OCI-LY3 (cell line): ENCODE data around the gene AOAH.

Source experiments
- CTCF ChIP-seq: fragments of 200-600, 300-600 bp; sonication (generic); IDR thresholded peaks from 2 replicates; pipeline ENCODE4 v1.5.1; 2014; ENCODE audit warnings: antibody characterized with exemption, low read length, low read depth
- EZH2phosphoT487 ChIP-seq: fragments of 200-600 bp; shearing (Covaris generic); IDR thresholded peaks from 2 replicates; pipeline ENCODE4 v1.6.1; 2018; ENCODE audit warnings: antibody characterized with exemption, mixed run types, low read depth

- TF ChIP-seq CTCF (no peak), EZH2phosphoT487 (no peak)
Measured at GRCh38 chr7:36742911-36743775, 18.8 kb upstream of the AOAH start.
